HepG2 (cell line): ENCODE data around the gene SDHAF1. TPM values are rescaled to one million over a fixed set of nuclear protein-coding genes. Genes with fewer than 3 reads are reported as not detected.

Source experiments
- ATAC-seq: fragments of 200-7000 bp; cut with Tn5 transposase; 3 replicates; pipeline ENCODE4 v1.9.1; 2020; ENCODE audit warnings: mild to moderate bottlenecking, moderate library complexity
- BruUV-seq: library from RNA; stranded (reverse); fragments of 400-500 nt; replicated peaks from 2 replicates; lab custom pipeline; 2021; lab: Mats Ljungman, UMichigan
- CTCF ChIA-PET: fragments of 300-600 bp; formaldehyde crosslinking; extraction: SDS; loops from one replicate; lab custom pipeline; 2021; ENCODE audit warnings: low total read pairs, inconsistent platforms, low intra/inter-chr PET ratio; lab: Yijun Ruan, JAX
- POLR2A ChIA-PET: fragments of 350-600 bp; sonication (Branson Sonifier 250); formaldehyde crosslinking; loops from one replicate; lab custom pipeline; 2020; ENCODE audit warnings: antibody characterized with exemption, inconsistent platforms; lab: Yijun Ruan, JAX
- DNase-seq: peaks from one replicate; pipeline ENCODE4 v3.0.0-alpha.2; 2015; ENCODE audit warnings: low spot score
- FAIRE-seq: peaks from 3 replicates; lab custom pipeline; 2011; peaks lifted over from hg19 to GRCh38; lab: Jason Lieb, UNC
- H2AFZ ChIP-seq: one replicate; pipeline ENCODE4 v1.6.1; 2011; ENCODE audit warnings: low read length, inconsistent platforms
- H3K27ac ChIP-seq: fragments of 300-600 bp; 3 replicates; pipeline ENCODE4 v1.8.0; 2011; ENCODE audit warnings: mixed run types, mild to moderate bottlenecking, mixed read lengths, low read length, inconsistent platforms; ENCODE audit not compliant: insufficient read depth; ENCODE audit errors: extremely low read length
- H3K27me3 ChIP-seq, 2 experiments: fragments of 200-600 bp in 1 of 2; 2 replicates in 1 of 2; 3 replicates in 1 of 2; pipeline versions ENCODE4 v1.6.0 to v1.8.0; 2011; ENCODE audit warnings: low read length in 2 of 2, mild to moderate bottlenecking in 2 of 2, moderate library complexity in 2 of 2, inconsistent platforms in 1 of 2; ENCODE audit not compliant: insufficient read depth in 2 of 2, control insufficient read depth in 1 of 2
- H3K36me3 ChIP-seq, 2 experiments: fragments of 200-600 bp in 1 of 2; replicated peaks in 1 of 2; 2 replicates in 1 of 2; 3 replicates in 1 of 2; pipeline versions ENCODE4 v1.5.1 to v1.8.0; 2011; ENCODE audit warnings: low read length in 2 of 2, inconsistent platforms in 1 of 2; ENCODE audit not compliant: insufficient read depth in 2 of 2, control insufficient read depth in 1 of 2
- H3K4me1 ChIP-seq: 2 replicates; pipeline ENCODE4 v1.5.1; 2012; ENCODE audit warnings: low read length, inconsistent platforms; ENCODE audit not compliant: insufficient read depth
- H3K4me2 ChIP-seq: 2 replicates; pipeline ENCODE4 v1.6.0; 2011; ENCODE audit warnings: low read depth, low read length, inconsistent platforms
- H3K4me3 ChIP-seq, 3 experiments: fragments of 200-600 bp in 1 of 3; sonication (generic), shearing (Covaris generic) in 1 of 3; replicated peaks in 1 of 3; 2 replicates each; pipeline ENCODE4 v1.5.1; 2011 to 2016; ENCODE audit warnings: low read length in 3 of 3, inconsistent platforms in 2 of 3, low read depth in 2 of 3, mild to moderate bottlenecking in 2 of 3, control low read depth in 1 of 3, mixed read lengths in 1 of 3; ENCODE audit not compliant: insufficient read depth in 1 of 3
- H3K79me2 ChIP-seq: one replicate; pipeline ENCODE4 v1.6.1; 2011; ENCODE audit warnings: low read length, inconsistent platforms; ENCODE audit not compliant: insufficient read depth
- H3K9ac ChIP-seq: 2 replicates; pipeline ENCODE4 v1.6.0; 2011; ENCODE audit warnings: mild to moderate bottlenecking, low read depth, low read length, inconsistent platforms; ENCODE audit not compliant: insufficient read depth
- H3K9me3 ChIP-seq: 2 replicates; pipeline ENCODE4 v1.5.1; 2012; ENCODE audit warnings: mild to moderate bottlenecking, low read length
- H4K20me1 ChIP-seq: 2 replicates; pipeline ENCODE4 v1.6.0; 2011; ENCODE audit warnings: inconsistent platforms, mild to moderate bottlenecking, low read length, moderate library complexity; ENCODE audit not compliant: insufficient read depth
- FOXM1 ChIP-seq: sonication (generic); formaldehyde crosslinking; IDR thresholded peaks from 2 replicates; pipeline ENCODE4 v1.5.0; 2020; ENCODE audit warnings: missing genetic modification reagents
- FUBP1 ChIP-seq: sonication (generic); formaldehyde crosslinking; IDR thresholded peaks from 2 replicates; pipeline ENCODE4 v1.5.1; 2020; ENCODE audit warnings: missing genetic modification reagents, mild to moderate bottlenecking, borderline replicate concordance
- MED1 ChIP-seq: sonication (generic); formaldehyde crosslinking; IDR thresholded peaks from 2 replicates; pipeline ENCODE4 v1.4.0; 2020; ENCODE audit warnings: missing genetic modification reagents
- PRDM15 ChIP-seq: sonication (generic); formaldehyde crosslinking; IDR thresholded peaks from 2 replicates; pipeline ENCODE4 v1.4.0; 2020; ENCODE audit warnings: missing genetic modification reagents
- RBAK ChIP-seq: sonication (generic); formaldehyde crosslinking; IDR thresholded peaks from 2 replicates; pipeline ENCODE4 v1.5.1; 2020; ENCODE audit warnings: mild to moderate bottlenecking, missing genetic modification reagents
- SETDB1 ChIP-seq: sonication (generic); formaldehyde crosslinking; IDR thresholded peaks from 2 replicates; pipeline ENCODE4 v1.5.1; 2020; ENCODE audit warnings: missing genetic modification reagents, mild to moderate bottlenecking, borderline replicate concordance
- ZNF512B ChIP-seq: sonication (generic); formaldehyde crosslinking; IDR thresholded peaks from 2 replicates; pipeline ENCODE4 v1.5.1; 2020; ENCODE audit warnings: missing genetic modification reagents, mild to moderate bottlenecking, borderline replicate concordance
- ZNF557 ChIP-seq: sonication (generic); formaldehyde crosslinking; IDR thresholded peaks from 2 replicates; pipeline ENCODE4 v1.4.0; 2020; ENCODE audit warnings: missing genetic modification reagents
- ZNF563 ChIP-seq: sonication (generic); formaldehyde crosslinking; IDR thresholded peaks from 2 replicates; pipeline ENCODE4 v1.8.0; 2022; ENCODE audit warnings: mild to moderate bottlenecking, moderate library complexity, missing genetic modification reagents
- ZSCAN31 ChIP-seq: sonication (generic); formaldehyde crosslinking; IDR thresholded peaks from 2 replicates; pipeline ENCODE4 v1.5.0; 2020; ENCODE audit warnings: low read depth, mild to moderate bottlenecking, missing genetic modification reagents
- WGBS: methylation state at CpG from one replicate; pipeline ENCODE4 v1.1.6; 2017; ENCODE audit warnings: low lambda C conversion rate; 5-methylcytosine and 5-hydroxymethylcytosine counted together
- in situ Hi-C: cut with HindIII; loops from 2 replicates; pipeline ENCODE4 v1.10.0; 2017; ENCODE audit warnings: low pct_unique_long_range_greater_than_20kb; ENCODE audit not compliant: extremely low pct_ligation_motif_present
- intact Hi-C: fragments of 100-400 bp; cut with micrococcal nuclease; formaldehyde crosslinking; loops from one replicate; pipeline ENCODE4 v1.10.0; 2022; ENCODE audit not compliant: unreplicated experiment
- polyA plus RNA-seq, 8 experiments: library from polyadenylated mRNA; depleted of rRNA in 3 of 8; stranded (reverse) in 7 of 8; unstranded in 1 of 8; fragments of >200 nt; fragmentation: Illumina TruSeq in 4 of 8; extraction: Trizol in 4 of 8; gene quantifications; 2 replicates each; pipeline versions ENCODE4 v1.2.1 to v1.2.3, GENCODE V29; 2011 to 2016; ENCODE audit warnings: low read depth in 4 of 8, missing spikeins in 1 of 8, mixed read lengths in 1 of 8; ENCODE audit not compliant: insufficient read depth in 1 of 8
- total RNA-seq, 5 experiments: library from RNA; depleted of rRNA; stranded (reverse); fragments of >200 nt; fragmentation: Illumina TruSeq; extraction: Trizol; gene quantifications; 2 replicates each; pipeline ENCODE4 v1.2.3, GENCODE V29; 2016; ENCODE audit warnings: low read depth in 1 of 5

Gene SDHAF1
- total and polyA plus RNA-seq, 2 of the 13 experiments (the other 11 are each of a cell fraction or from before 2014, with no cell fraction given): 17.8 to 22.8 TPM

- H3K4me2 ChIP-seq: no peak overlapping the region
- DNase-seq (no peak), FAIRE-seq (no peak), ATAC-seq (no peak)
- TF ChIP-seq RBAK (CRISPR knock-in tag): peak; percentile 97
- TF ChIP-seq ZNF563 (CRISPR knock-in tag): no peak
- H3K36me3 ChIP-seq: no peaks in the 10 kb centered on the region
- no peaks in the 10 kb centered on the region for H3K9me3 ChIP-seq
- H2AFZ ChIP-seq: no peak overlapping the region
- WGBS: 53% methylated on average over 2 of the region's 3 CpGs
- peaks cover 0 to 30% of the 10 kb centered on the region in 2 experiments; a peak in 3 of 5 replicates for H3K27me3 ChIP-seq
- H3K4me3 ChIP-seq: no peak overlapping the region
- CTCF ChIA-PET: no interaction called here
- in situ Hi-C loops: no loop called here
- H3K79me2 ChIP-seq: no peaks in the 10 kb centered on the region
- H3K4me1 ChIP-seq: peaks cover 21% of the 10 kb centered on the region
- no TSS peak for BruUV-seq
- H3K9ac ChIP-seq: no peak overlapping the region
- POLR2A ChIA-PET: no interaction called here
- no peaks in the 10 kb centered on the region for H4K20me1 ChIP-seq
- intact Hi-C loops: no loop called here
- H3K27ac ChIP-seq: no peak overlapping the region
Observed at GRCh38 chr19:35988824-35989223, 6.2 kb upstream of the SDHAF1 start.

- 55% methylated on average over 4 of the region's 4 CpGs for WGBS
- ChIA-PET CTCF (no interaction called here), POLR2A (no interaction called here)
- Histone ChIP-seq H3K9ac (no peak overlapping the region), H4K20me1 (no peaks in the 10 kb centered on the region), H3K79me2 (peaks cover 1% of the 10 kb centered on the region), H3K4me2 (no peak overlapping the region), H3K27ac (no peak overlapping the region), H3K27me3 (peaks cover 0 to 18% of the 10 kb centered on the region in 2 experiments; a peak in 3 of 5 replicates), H3K9me3 (no peaks in the 10 kb centered on the region), H3K4me3 (no peak overlapping the region), H3K36me3 (no peaks in the 10 kb centered on the region), H3K4me1 (peaks cover 26% of the 10 kb centered on the region), H2AFZ (no peak overlapping the region)
- ATAC-seq (no peak), DNase-seq (no peak), FAIRE-seq (no peak)
- no TSS peak for BruUV-seq
- in situ Hi-C loops: no loop called here
- intact Hi-C loops: no loop called here
- no peak for TF ChIP-seq ZSCAN31 (CRISPR knock-in tag)
- TF ChIP-seq ZNF512B (CRISPR knock-in tag): no peak
- TF ChIP-seq MED1 (CRISPR knock-in tag): no peak
- no peak for TF ChIP-seq SETDB1 (CRISPR knock-in tag)
- no peak for TF ChIP-seq FUBP1 (CRISPR knock-in tag)
- TF ChIP-seq PRDM15 (CRISPR knock-in tag): no peak
- no peak for TF ChIP-seq ZNF557 (CRISPR knock-in tag)
- no peak for TF ChIP-seq FOXM1 (CRISPR knock-in tag)
Observed at GRCh38 chr19:35990156-35990555, 4.8 kb upstream of the SDHAF1 start.
